ENCODE measurements around the gene OR52W1.

Gene OR52W1

GRCh38 chr11:6199174-6199810, at the start of gene OR52W1:
Gene OR52W1, plus strand, starts transcription at chr11:6199224. Its CDS starts 0 bp downstream, at chr11:6199224.
- no peak for DNase-seq (ENCODE audit: low spot score)

- DNase-seq (ENCODE audit: low spot score), result no peak
These were observed 47.9 kb upstream of the OR52W1 start for GRCh38 chr11:6151117-6151516.

- DNase-seq (ENCODE audit: low spot score), result no peak
These were observed 46.9 kb upstream of the OR52W1 start for GRCh38 chr11:6152126-6152525.

DNA sequence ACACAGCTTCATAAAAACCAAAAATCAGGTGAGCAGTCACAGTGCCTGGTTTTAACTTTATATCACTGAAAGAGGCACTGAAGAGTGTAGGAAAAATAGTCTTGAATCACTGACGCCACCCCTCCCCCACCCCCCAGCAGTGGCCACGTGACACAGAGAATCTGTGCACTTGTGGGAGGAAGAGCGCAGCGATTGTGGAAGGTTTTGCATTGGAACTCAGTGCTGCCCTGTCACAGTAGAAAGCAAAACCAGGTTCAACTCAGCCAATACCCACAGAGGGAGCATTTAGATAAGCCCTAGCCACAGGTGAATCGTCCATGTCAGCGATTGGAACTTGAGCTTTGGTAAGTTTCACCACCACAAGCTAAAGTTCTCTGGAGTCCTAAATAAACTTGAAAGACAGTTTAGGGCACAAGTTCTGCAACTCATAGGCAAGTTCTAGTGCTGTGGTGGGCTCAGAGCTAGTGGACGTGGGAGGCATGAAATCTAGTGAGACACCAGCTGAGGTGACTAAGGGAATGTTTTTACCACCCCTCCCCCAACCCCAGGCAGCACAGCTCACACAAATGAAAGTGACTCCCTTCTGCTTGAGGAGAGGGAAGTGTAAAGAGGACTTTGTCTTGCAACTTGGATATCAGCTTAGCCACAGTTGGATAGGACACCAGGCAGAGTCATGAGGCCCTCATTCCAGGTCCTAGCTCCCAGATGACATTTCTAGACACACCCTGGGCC, 42.2 kb upstream of the OR52W1 start:
- DNase-seq (ENCODE audit: low spot score), result no peak

DNA sequence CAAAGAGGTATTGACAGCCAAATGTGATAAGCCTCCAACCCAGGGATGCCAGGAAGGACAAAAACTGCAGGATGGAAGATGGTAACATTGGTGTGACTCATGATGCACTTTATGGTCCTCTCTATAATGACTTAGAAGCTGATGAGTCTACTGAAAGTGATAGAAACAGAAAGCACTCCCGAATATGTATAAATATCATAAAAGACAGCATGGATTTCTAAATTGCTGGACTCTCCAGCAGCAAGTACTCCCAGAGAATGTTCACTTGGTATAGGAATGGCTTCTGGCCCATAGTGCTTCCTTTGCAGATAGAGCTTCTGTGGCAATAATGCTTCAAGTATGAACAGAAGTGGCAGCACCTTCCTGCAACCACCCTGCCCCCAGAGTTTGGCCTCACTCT, 28.8 kb upstream of the OR52W1 start, which contains the start of gene OR52B2:
OR52B2 (minus strand) TSS at position 101 of the 400 bp plus-strand sequence; CDS start at position 101, 0 bp downstream.
- no peak for DNase-seq (ENCODE audit: low spot score)

DNA sequence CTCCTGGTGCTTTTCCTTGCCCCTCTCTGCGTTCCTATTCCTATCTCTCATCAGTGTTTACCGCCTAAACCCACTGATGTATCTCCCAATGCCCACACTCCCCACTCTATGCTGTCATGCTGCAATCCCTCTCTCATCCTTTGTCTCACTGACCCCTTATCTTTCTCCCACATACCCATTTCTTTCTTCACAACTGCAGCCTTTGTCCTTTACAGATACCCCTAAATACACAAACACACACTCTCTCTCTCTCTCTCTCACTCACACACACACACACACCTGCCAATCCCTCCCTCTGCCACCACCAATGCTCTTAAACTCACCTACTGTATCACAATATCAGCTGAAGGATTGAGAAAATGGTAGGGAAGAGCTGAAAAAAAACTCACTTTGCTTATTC, 23.6 kb upstream of the OR52W1 start:
- DNase-seq (ENCODE audit: low spot score), result no peak

- no peak for DNase-seq (ENCODE audit: low spot score)
These were observed 7.3 kb upstream of the OR52W1 start for GRCh38 chr11:6191742-6192141.

DNA sequence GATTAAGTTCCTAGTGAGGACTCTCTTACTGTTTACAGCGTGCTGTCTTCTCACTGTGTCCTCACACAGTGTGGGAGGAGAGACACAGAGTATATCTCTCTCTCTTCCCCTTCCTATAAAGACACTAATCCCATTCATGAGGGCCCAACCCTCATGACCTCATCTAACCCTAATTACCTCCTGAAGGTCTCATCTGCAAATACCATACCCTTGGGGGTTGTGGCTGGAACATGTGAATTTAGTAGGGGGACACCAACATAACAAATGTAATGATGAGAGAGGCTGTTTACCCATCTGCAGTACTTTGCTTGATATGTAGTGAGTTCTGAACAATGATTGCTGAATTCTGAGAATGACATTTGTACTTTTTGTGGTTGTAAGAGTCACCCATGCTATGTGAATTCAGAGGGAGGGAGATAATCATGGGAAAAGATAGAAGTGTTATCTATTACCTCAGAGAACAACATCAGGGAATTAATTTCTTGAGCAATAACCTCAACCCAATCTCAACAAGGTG, 4.9 kb upstream of the OR52W1 start:
- DNase-seq (ENCODE audit: low spot score), result no peak

GRCh38 chr11:6196396-6196795, 2.6 kb upstream of the OR52W1 start:
- DNase-seq (ENCODE audit: low spot score), result no peak

DNA sequence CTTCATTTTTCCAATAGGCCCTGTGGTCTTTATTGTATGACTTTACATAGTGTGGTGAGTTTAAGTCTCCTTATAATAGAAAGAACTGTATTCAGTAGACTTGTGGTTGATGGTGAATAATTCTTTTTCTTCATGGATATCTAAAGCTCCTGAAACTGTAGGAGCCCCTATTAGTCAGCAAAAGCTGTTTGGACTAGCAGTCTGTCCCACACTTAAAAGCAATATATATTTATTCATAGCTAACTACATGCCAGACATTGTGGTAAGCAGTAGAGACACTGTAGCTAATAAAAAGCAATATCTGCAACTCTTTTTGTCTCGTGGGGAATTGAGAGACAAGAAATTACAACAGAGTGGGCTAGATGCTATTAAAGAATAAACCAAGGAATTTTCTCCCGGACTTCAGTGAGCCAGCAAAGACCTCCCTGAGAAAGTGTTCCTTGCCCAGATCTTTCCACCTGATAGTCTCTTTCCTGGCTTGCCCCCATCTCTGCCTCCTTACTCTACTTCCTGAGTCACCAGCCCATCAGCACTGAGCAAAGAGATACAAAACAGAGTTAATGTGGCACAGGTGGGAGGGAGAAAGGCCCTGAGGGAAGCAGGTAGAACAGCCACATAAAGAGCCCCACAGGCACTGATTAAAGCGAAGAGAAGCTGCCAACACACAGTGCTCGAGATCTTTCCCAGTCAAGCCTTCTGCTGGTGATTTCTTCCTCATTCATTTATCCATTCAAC, 1.4 kb upstream of the OR52W1 start:
- no peak for DNase-seq (ENCODE audit: low spot score)

DNA sequence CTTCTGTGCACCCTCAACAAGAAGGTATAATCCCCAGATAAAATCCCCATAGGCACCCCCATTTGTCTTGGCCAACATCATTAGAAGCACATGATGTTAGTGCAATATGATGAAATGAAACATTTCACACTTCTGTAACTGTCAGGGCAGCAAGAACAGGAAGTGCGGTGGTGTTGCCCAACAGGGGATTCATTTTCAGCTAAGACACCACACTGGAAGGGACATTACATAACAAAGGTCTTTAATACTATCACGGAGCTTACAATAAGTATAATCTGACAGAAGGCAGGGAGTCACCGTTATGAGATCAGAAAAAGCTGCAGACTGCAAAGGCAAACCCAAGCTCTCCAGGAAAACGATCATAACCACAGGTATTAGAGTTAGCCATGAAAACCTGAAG, 2.0 kb downstream of the OR52W1 start:
- DNase-seq (ENCODE audit: low spot score), result no peak

- no peak for DNase-seq (ENCODE audit: low spot score)
These were observed 2.5 kb downstream of the OR52W1 start for GRCh38 chr11:6201481-6201880.

DNA sequence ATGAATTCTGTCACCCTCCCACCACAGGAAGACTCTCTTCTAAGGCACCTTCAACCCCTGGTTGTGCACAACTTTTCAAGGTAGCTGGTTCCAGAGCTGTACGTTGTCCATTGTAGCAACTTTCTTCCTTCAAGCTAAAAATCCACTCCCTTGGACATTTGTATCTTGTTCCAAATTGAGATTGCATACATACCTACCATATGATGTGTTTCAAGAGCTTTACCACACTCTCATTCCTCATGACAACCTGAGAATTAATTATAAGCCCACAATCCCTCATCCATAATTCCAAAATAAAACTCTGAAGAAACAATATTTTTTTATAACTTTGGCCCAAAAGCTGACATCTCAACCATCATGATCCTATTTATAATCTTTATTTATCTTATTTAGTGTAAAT, 3.0 kb downstream of the OR52W1 start:
- no peak for DNase-seq (ENCODE audit: low spot score)

DNA sequence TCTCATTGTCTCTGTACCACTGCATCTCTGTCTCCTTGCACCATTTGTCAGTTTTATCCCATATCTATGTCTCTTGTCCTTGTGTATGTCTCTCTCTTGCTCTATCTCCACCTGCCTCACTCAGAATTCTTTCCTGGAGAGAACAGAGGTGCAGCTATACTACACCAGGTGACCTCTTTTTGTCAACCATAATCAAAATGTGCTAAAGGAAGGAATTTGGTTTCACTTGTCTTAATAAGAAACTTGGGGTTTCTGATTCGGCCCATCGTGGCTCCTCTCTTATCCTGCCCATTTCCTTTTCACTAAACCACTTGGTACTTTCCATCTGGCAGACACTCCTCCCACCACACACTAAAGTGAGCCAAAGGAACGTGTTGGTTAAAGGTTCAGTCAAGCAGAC, 4.3 kb downstream of the OR52W1 start:
- DNase-seq (ENCODE audit: low spot score), result no peak

DNA sequence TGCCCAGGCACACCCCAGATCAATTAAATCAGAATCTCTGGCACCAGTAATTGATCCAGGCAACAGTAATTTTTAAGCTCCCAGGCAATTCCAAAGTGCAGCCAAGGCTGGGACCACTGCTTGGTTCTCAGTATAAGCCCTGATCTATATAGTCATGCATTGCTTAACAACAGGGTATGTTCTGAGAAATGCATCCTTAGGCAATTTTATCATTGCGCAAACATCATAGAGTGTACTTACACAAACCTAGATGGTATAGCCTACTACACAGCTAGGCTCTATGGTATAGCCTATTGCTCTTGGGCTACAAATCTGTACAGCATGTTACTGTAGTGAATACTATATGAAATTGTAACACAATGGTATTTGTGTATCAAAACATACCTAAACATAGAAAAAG, 5.7 kb downstream of the OR52W1 start:
- DNase-seq (ENCODE audit: low spot score), result no peak

- no peak for DNase-seq (ENCODE audit: low spot score)
These were observed 6.3 kb downstream of the OR52W1 start, which contains the start of gene C11orf42 for GRCh38 chr11:6205366-6205765. Gene C11orf42, plus strand, starts transcription at chr11:6205557. Its CDS starts 59 bp downstream, at chr11:6205616.

- no peak for DNase-seq (ENCODE audit: low spot score)
These were observed 7.6 kb downstream of the OR52W1 start for GRCh38 chr11:6206456-6207180.

GRCh38 chr11:6209801-6210200, 10.8 kb downstream of the OR52W1 start:
- no peak for DNase-seq (ENCODE audit: low spot score)

DNA sequence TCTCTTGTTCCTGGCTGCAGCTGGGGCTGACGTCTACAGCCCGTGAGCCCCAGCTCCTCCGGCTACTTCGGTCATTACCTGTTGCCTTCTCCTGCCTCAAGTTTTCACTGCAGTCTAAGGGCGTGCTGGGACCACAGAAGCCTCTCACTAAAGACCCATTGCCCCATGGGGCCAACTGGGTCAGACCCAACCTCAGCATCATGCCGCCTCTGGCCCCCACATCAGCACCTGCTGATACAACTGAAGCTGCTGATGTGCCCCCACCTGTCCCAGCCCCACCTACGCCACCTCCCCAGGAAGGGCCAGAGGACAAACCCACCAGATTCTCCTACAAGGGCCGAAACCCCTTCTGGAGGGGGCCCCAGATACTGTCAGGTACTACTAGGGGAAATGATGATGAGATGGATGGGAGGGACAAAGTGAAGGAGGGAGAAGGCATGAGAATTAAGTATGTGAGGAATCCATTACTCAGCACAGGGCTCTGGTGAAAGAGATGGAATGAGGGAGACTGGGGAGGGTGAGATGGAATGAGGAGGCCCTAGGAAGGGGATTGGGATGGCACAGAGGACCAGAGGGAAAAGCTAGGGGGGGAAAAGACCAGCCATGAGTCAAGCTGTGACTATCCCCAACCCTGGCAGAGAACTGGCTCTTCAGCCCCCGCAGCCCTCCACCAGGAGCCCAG, 11.4 kb downstream of the OR52W1 start:
- DNase-seq (ENCODE audit: low spot score), result peak; percentile 69

- DNase-seq (ENCODE audit: low spot score), result no peak
These were observed 15.5 kb downstream of the OR52W1 start for GRCh38 chr11:6214530-6214929.

DNA sequence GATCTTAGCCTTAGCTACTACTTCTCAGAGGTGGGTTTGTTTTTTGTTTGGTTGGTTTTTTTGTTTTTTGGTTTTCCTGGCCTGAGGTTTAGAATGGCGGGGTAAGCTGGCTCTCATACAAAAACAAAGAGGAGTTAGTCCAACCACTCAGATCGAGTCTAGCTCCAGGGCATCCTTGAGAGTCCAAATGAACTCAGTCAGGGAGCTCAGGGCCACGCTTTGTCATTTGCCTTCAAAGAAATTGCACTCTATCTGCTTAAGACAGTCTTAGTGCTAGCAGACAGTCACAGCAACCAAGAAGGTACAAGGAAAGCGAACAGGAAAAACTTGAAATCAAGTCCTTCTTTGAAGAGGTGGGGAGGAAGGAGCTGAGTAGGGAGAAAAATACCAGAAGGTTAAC, 17.5 kb downstream of the OR52W1 start:
- no peak for DNase-seq (ENCODE audit: low spot score)

All from hepatic stellate cell (primary cell).